IMR-90 (cell line): ENCODE measurements around the gene A4GALT. TPM values are rescaled to one million over a fixed set of nuclear protein-coding genes. Genes with fewer than 3 reads are reported as not detected.
"Not testable (repeated sequence)": the region's sequence is repeated elsewhere in the genome, so short reads cannot be mapped to it uniquely, and the experiment has no call there.

Source experiments
- ATAC-seq: fragments of 200-7000 bp; cut with Tn5 transposase; 2 replicates; pipeline ENCODE4 v1.9.1; 2020; ENCODE audit warnings: low read depth, mild to moderate bottlenecking, moderate library complexity
- BruUV-seq: library from RNA; stranded (reverse); fragments of 400-500 nt; replicated peaks from 2 replicates; lab custom pipeline; 2021; lab: Mats Ljungman, UMichigan
- CTCF ChIA-PET: fragments of 300-600 bp; formaldehyde crosslinking; extraction: SDS; loops from one replicate; lab custom pipeline; 2021; ENCODE audit warnings: antibody characterized with exemption; lab: Yijun Ruan, JAX
- POLR2A ChIA-PET: fragments of 300-600 bp; sonication (Branson Sonifier 250); formaldehyde crosslinking; loops from one replicate; lab custom pipeline; 2022; ENCODE audit warnings: antibody characterized with exemption; ENCODE audit not compliant: unreplicated experiment; lab: Charles Lee
- DNase-seq: peaks from one replicate; pipeline ENCODE4 v3.0.0; 2013
- H2AFZ ChIP-seq: replicated peaks from 2 replicates; pipeline ENCODE3; 2013; ENCODE audit warnings: low read length, mild to moderate bottlenecking; ENCODE audit not compliant: poor library complexity
- H2AK5ac ChIP-seq: 2 replicates; pipeline ENCODE4 v1.6.1; 2013; ENCODE audit warnings: low read depth, low read length, inconsistent platforms
- H2AK9ac ChIP-seq: replicated peaks from 2 replicates; pipeline ENCODE3; 2013; ENCODE audit warnings: mild to moderate bottlenecking, low read depth, low read length, moderate library complexity; ENCODE audit not compliant: poor library complexity
- H2BK120ac ChIP-seq: 2 replicates; pipeline ENCODE4 v1.6.1; 2013; ENCODE audit warnings: low read depth, low read length, inconsistent platforms
- H2BK15ac ChIP-seq: 3 replicates; pipeline ENCODE4 v1.6.1; 2013; ENCODE audit warnings: low read depth, low read length, inconsistent platforms
- H2BK20ac ChIP-seq: 2 replicates; pipeline ENCODE4 v1.6.1; 2013; ENCODE audit warnings: low read depth, mild to moderate bottlenecking, inconsistent platforms, low read length, moderate library complexity
- H2BK5ac ChIP-seq: 2 replicates; pipeline ENCODE4 v1.6.1; 2013; ENCODE audit warnings: mild to moderate bottlenecking, low read depth, low read length, inconsistent platforms; ENCODE audit not compliant: poor library complexity, severe bottlenecking
- H3K14ac ChIP-seq: replicated peaks from 2 replicates; pipeline ENCODE4 v1.6.1; 2013; ENCODE audit warnings: low read depth, low read length, inconsistent platforms
- H3K18ac ChIP-seq: 2 replicates; pipeline ENCODE4 v1.6.1; 2013; ENCODE audit warnings: low read depth, low read length, control low read depth
- H3K23ac ChIP-seq: 2 replicates; pipeline ENCODE4 v1.6.1; 2013; ENCODE audit warnings: low read depth, low read length, inconsistent platforms
- H3K27ac ChIP-seq: 2 replicates; pipeline ENCODE4 v1.5.1; 2013; ENCODE audit warnings: mild to moderate bottlenecking, control low read depth, low read length; ENCODE audit not compliant: insufficient read depth
- H3K27me3 ChIP-seq: 2 replicates; pipeline ENCODE4 v1.6.1; 2013; ENCODE audit warnings: low read length; ENCODE audit not compliant: control insufficient read depth, insufficient read depth
- H3K36me3 ChIP-seq: 2 replicates; pipeline ENCODE4 v1.6.1; 2013; ENCODE audit warnings: low read length, mixed read lengths; ENCODE audit not compliant: control insufficient read depth, insufficient read depth
- H3K4ac ChIP-seq: 2 replicates; pipeline ENCODE4 v1.6.1; 2013; ENCODE audit warnings: low read depth, low read length, inconsistent platforms
- H3K4me1 ChIP-seq: 2 replicates; pipeline ENCODE4 v1.6.1; 2013; ENCODE audit warnings: low read length, mixed read lengths; ENCODE audit not compliant: control insufficient read depth, insufficient read depth
- H3K4me2 ChIP-seq: 2 replicates; pipeline ENCODE4 v1.6.1; 2013; ENCODE audit warnings: low read depth, mild to moderate bottlenecking, control low read depth, low read length, moderate library complexity
- H3K4me3 ChIP-seq: 2 replicates; pipeline ENCODE4 v1.5.1; 2013; ENCODE audit warnings: low read depth, mild to moderate bottlenecking, control low read depth, low read length, moderate library complexity; ENCODE audit not compliant: insufficient read depth
- H3K56ac ChIP-seq: 2 replicates; pipeline ENCODE4 v1.6.1; 2013; ENCODE audit warnings: low read length, inconsistent platforms; ENCODE audit not compliant: insufficient read depth; ENCODE audit errors: extremely low read depth
- H3K79me1 ChIP-seq, 2 experiments: 2 replicates each; pipeline ENCODE4 v1.6.1; 2013; ENCODE audit warnings: low read length in 2 of 2, inconsistent platforms in 1 of 2, low read depth in 1 of 2
- H3K9ac ChIP-seq: 2 replicates; pipeline ENCODE4 v1.6.1; 2013; ENCODE audit warnings: low read depth, low read length, control low read depth
- H3K9me1 ChIP-seq: 2 replicates; pipeline ENCODE4 v1.6.1; 2013; ENCODE audit warnings: low read length, inconsistent platforms; ENCODE audit not compliant: insufficient read depth
- H3K9me3 ChIP-seq: 2 replicates; pipeline ENCODE4 v1.6.1; 2013; ENCODE audit warnings: low read length; ENCODE audit not compliant: control insufficient read depth, insufficient read depth
- H4K20me1 ChIP-seq: 2 replicates; pipeline ENCODE4 v1.6.1; 2013; ENCODE audit warnings: low read length, inconsistent platforms; ENCODE audit not compliant: insufficient read depth
- H4K5ac ChIP-seq: 2 replicates; pipeline ENCODE4 v1.6.1; 2013; ENCODE audit warnings: mild to moderate bottlenecking, low read depth, low read length, control low read depth
- H4K8ac ChIP-seq, 2 experiments: 2 replicates each; pipeline ENCODE4 v1.6.1; 2013; ENCODE audit warnings: low read depth in 2 of 2, low read length in 2 of 2, control low read depth in 1 of 2, inconsistent platforms in 1 of 2
- H4K91ac ChIP-seq: 2 replicates; pipeline ENCODE4 v1.6.1; 2013; ENCODE audit warnings: low read depth, low read length, inconsistent platforms; ENCODE audit not compliant: insufficient read depth
- WGBS, 2 experiments: methylation state at CpG; one replicate each; pipeline versions ENCODE4 v1.1.5 to v1.1.7; 2013; ENCODE audit warnings: missing lambda C conversion rate in 2 of 2; ENCODE audit not compliant: insufficient read length in 1 of 2; ENCODE audit errors: extremely low coverage in 2 of 2; 5-methylcytosine and 5-hydroxymethylcytosine counted together
- dilution Hi-C: fragments of 300-500 bp; cut with HindIII; formaldehyde crosslinking; loops from one replicate; pipeline ENCODE4 v1.14.3; 2018; ENCODE audit warnings: low sequenced_read_pairs; ENCODE audit not compliant: unreplicated experiment
- in situ Hi-C: fragments of 300-500 bp; cut with MboI; formaldehyde crosslinking; loops from 3 replicates; pipeline ENCODE4 v1.14.3; 2019; ENCODE audit warnings: low sequenced_read_pairs, inconsistent platforms, mixed read lengths
- intact Hi-C: fragments of 100-400 bp; cut with micrococcal nuclease; formaldehyde crosslinking; loops from 2 replicates; pipeline ENCODE4 v1.10.0; 2022
- polyA plus RNA-seq, 3 experiments: library from polyadenylated mRNA; depleted of rRNA; stranded (reverse); fragments of >200 nt; gene quantifications; 2 replicates each; pipeline ENCODE4 v1.2.3, GENCODE V29; 2012; ENCODE audit warnings: low replicate concordance in 1 of 3
- total RNA-seq: library from RNA; depleted of rRNA; stranded (reverse); fragments of >200 nt; gene quantifications from 2 replicates; pipeline ENCODE4 v1.2.3, GENCODE V29; 2012

The A4GALT gene
- total and polyA plus RNA-seq, 2 of the 4 experiments (the other 2 are of a cell fraction) = 1.6 to 6.1 TPM

GRCh38 chr22:42750421-42750820 lies 29.8 kb upstream of the A4GALT start:
- H3K27ac ChIP-seq, dilution Hi-C loops, H4K5ac ChIP-seq, H2BK20ac ChIP-seq, H3K14ac ChIP-seq, H4K8ac ChIP-seq, H3K79me1 ChIP-seq, H4K91ac ChIP-seq, H2AK5ac ChIP-seq, H3K56ac ChIP-seq, H3K4ac ChIP-seq, BruUV-seq, H3K23ac ChIP-seq, in situ Hi-C loops, DNase-seq, POLR2A ChIA-PET, ATAC-seq, H2BK5ac ChIP-seq, H3K18ac ChIP-seq, H3K9me1 ChIP-seq, H2AK9ac ChIP-seq, H2BK15ac ChIP-seq, H2BK120ac ChIP-seq, H3K4me2 ChIP-seq, H3K9ac ChIP-seq, H4K20me1 ChIP-seq, H3K36me3 ChIP-seq, H3K4me3 ChIP-seq, H2AFZ ChIP-seq, H3K9me3 ChIP-seq, intact Hi-C loops, H3K27me3 ChIP-seq, CTCF ChIA-PET: not testable (repeated sequence)
- H3K4me1 ChIP-seq = peaks cover 30% of the 10 kb centered on the region
- WGBS, 2 experiments = no CpG with 5 or more reads among the region's 28 CpGs
